Measurements from ENCODE around the gene NAA80. TPM values are rescaled to one million over a fixed set of nuclear protein-coding genes. Genes with fewer than 3 reads are reported as not detected.

NAA80 gene
- polyA plus RNA-seq, 1 donor: 6.3 TPM

DNA sequence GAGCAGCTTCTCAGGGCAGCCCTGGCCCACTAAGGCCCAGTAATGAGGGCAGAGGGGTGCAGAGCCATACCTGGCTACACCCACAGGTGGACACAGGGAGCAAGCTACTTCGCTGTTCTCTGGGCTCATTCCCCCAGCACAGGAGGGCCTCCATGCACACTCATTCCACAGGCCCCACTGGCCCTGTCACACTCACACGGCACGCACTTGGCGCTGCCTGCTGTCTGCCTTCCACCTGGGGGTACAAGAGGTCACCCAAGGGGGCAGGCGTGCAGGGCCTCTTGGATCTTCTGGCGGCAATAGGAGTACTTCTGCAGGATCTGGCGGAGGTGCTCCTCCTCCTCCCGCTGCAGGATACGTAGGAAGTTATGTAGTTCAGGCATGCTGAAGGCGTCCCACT, 31.1 kb upstream of the NAA80 start:
- no peak for DNase-seq (ENCODE audit: low read depth)

DNA sequence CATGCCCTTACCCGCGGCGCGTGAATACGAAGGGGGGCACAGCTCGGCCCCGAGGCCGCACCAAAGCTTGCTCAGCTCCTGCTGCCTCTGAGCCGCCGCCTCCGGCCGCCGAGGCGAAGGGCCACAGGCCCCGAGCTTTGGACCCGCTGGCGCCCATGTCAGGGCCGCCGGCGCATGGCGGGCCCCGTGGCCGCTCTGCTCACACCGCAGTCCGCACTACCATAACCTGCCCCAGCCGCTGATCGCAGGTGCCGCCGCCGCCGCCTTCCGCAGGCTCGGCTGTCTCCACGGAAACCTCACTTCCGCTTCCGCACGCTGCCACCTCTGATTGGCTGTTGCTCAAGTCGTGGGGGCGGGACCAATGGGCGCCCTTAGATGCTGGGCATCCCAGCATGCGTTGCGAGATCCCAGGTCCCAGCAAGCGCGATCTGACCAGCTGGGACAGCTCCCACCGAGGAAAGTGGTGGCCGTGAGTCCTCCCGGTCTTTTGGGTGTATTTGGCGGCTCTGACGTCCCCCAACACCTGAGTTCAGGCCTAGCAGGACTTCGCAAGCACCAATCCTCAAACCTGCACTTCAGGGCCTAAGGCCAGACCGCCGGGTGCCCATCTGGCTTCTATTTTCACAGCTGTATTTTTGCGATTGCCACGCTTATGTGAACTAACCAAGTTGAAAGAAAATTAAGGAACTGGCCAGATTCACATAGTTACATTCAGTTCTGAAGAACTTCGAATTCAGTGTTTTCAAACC, 28.9 kb upstream of the NAA80 start, which contains the start of gene TUSC2:
TSS of gene TUSC2 (minus strand) at position 281 of the 749 bp plus-strand sequence. CDS start at position 157, 124 bp downstream.
- DNase-seq (ENCODE audit: low read depth): peak; percentile 83

GRCh38 chr3:50327129-50327528, 27.9 kb upstream of the NAA80 start:
- DNase-seq (ENCODE audit: low read depth): no peak

GRCh38 chr3:50326182-50326541, 27.0 kb upstream of the NAA80 start:
- DNase-seq (ENCODE audit: low read depth): no peak

DNA sequence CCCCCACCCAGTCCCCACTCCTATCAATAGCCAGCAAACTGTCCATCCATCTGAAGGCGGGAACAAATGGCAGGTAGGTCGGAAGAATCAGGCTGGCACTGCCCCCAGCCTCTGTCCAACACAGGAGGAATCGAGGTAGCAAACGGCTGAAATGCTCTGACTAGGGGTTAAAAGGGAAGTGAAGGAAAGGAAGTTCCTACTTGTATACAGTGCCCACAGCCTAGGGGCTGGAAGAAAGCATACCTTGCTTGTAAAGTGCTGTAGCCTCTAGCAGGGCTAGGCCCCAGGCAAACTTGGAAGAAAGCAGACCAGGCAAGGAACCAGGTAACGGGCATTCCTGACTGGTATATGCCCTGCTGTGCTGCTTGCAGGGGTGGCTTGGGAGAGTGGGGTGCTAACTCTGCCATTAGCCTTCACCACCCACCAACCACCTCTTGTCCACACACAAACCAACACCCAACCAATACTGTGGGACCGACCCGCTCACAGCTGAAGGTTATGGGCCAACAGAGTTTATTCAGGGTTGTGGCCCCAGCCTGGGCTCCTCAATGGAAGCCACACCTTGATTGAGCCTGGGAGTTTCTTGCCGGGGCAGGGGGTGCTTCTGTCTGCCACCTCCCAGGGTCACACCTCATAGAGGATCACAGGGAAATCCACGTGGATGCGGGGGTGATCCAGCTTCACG, 26.4 kb upstream of the NAA80 start:
- DNase-seq (ENCODE audit: low read depth): no peak

- DNase-seq (ENCODE audit: low read depth): no peak
Observed at GRCh38 chr3:50325113-50325480, 25.9 kb upstream of the NAA80 start.

DNA sequence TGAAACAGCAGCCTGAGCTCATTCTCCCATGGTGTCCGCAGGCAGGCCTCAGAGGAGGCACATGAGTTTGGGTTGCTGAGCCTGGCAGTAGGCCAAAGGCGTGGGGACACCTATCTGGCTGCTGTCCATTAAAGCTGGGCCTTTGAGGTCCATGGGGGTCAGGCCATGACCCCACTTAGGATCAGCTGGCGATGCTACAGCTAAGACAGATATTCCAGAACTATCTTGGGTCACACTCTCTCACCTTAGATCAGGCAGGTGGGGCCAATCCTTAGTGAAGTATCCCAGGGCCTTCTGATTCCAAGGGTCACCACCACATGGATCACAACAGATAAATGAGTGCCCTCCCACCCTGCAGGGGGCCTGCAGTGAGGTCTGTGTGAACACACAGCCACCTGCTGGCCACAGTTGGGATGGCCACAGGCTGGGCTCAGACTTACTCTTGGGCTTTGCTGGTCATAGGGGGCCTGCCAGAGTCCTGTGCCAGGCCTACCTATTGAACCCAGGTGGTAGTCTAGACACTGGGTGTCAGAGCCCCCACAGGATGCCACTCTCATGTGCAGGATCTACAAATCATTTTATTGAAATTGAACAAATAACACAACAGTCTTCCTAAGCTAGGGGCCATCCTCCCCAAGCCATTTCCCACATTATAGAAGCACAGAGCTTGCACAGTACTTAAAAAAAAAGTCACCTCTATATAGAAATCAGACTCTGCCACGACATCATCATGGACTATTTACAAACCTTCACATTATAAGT, 25.3 kb upstream of the NAA80 start:
- DNase-seq (ENCODE audit: low read depth): no peak

GRCh38 chr3:50323614-50324199, 24.5 kb upstream of the NAA80 start:
- no peak for DNase-seq (ENCODE audit: low read depth)

DNA sequence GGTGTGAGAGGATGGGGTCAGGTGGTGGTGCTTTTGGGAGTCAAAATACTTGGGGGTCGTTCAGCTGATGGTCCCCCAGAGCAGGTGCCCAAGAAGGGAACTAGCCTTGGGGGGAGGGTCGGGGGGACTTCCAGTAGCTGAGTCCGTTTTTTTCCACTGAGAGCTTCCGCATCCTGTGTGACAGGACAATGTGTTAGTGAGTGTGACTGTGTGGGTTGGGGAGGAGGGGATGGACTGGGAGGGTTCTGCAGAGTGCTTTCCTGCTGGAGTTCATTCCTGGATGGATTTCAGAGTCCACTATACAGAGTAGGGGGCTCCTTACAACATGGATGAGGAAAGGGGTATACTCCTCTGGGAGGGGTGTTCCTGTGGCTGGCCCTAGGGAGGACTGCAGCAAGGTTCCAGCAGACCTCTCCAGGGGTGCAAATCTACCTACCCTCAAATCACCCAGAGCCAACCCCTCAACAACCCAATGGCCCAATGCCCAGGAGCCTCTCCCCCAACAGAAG, 23.9 kb upstream of the NAA80 start:
- no peak for DNase-seq (ENCODE audit: low read depth)

GRCh38 chr3:50322386-50323091, 23.3 kb upstream of the NAA80 start, which contains the start of gene HYAL2:
Gene HYAL2 (minus strand): TSS chr3:50322745. CDS start chr3:50320489, 2,256 bp downstream.
- DNase-seq (ENCODE audit: low read depth): no peak

DNA sequence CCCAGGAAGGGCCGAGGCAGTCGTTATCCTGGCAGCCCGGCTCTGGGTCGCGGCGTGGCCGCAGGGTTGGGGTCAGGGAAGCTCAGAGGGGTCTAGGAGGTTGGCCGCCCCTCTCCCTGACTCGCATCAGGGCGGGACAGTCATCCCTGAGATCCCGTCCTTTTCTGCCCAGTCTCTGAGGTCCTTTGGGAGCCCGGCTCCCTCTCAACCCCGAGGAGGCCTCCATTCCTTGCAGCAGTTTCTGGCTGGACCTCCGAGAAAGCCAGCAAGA, 22.8 kb upstream of the NAA80 start:
- no peak for DNase-seq (ENCODE audit: low read depth)

DNA sequence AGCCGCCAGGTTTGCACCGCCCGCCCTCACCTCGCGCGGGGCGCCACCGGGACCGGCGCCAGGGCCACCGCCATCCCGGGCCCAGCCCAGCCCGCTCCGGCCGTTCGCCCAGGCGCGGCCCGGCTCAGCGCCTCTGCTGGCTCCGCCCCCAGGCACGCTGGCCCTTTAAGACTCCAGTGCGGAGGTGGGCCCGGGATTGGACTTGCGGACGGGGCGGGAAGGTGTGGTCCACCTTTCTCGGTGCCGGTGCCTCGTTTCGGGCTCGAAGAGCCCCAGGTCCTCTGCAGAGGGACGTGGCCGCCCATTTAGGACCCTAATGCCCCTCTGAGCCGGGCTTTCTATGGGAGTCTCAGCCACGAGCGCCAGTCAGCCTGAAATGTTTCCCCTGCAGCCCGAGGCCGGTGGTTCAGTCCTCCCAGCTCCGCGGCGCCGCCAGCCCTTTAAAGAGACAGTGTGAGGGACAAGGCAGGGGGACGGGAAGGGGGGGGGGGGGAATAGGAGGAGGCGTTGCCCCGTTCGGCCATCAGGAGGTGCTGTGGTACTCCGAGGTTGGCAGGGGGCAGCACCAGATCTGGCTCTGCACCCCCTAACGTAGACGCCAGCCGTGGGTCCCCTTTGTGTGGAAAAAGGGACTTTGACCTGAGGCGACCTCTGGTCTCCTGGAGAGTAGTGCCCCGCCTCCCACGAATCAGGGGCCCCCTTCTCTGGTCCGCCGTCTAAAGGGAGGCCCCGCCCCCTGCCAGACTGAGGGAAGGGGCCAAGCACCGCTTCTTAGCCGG, 22.3 kb upstream of the NAA80 start:
- no peak for DNase-seq (ENCODE audit: low read depth)

DNA sequence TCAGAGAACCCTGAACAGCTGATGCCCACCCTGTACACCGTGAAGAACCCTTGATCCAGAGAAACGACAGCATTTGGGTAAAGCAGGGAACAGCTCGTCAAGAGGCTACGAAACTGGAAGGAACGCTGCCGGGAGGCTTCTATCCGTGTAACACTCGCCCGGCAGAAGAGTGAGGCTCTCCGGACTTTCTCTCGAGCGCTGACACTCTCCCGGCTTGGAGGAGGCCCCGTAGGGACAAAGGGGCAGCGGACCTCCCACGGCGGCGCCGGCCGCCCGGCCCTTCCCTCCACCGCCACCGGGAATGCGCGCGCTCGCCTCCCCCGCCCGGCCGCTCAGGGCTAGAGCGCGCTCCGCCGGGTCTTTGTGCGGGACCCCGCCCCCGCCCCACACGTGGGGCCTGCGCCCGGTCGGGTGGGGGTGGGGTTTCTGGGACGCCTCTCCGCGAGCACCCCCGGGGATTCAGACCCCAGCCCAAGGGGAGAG, 21.7 kb upstream of the NAA80 start:
- DNase-seq (ENCODE audit: low read depth): no peak

DNA sequence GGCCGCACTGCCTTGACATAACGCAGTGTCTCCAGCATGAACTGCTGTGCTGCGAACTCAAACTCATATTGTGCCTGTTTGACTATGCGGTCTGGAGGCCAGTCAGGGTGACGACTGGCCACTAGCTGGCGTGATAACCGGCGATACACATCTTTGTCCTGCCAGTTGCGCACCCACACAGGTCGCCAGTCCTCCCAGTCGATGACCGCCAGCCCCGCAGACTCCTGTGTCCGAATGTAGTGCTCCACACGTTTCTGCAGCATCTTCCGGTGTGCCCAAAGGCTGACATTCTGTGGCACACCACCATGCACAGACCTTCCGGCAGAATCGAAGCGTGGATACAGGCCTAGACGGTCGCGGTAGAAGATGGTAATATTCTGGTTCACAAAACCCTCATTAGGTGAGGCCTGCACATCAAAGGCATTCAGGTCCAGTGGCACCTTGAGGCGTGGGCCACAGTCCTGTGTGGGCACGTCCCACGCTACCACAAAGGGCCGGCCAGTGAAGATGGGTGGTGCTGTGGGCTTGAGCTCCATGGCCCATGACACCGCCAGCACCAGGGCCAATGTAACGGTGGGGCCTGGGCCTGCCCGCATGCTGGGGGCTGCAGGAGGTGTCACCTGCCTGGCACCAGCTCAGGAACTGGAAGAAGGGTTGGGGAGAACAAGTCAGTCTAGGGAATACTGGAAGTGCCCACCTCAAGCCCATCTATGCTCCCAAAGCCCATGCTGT, 20.9 kb upstream of the NAA80 start:
- no peak for DNase-seq (ENCODE audit: low read depth)

- no peak for DNase-seq (ENCODE audit: low read depth)
Observed at GRCh38 chr3:50319181-50319893, 20.1 kb upstream of the NAA80 start.

GRCh38 chr3:50318615-50319014, 19.4 kb upstream of the NAA80 start:
- DNase-seq (ENCODE audit: low read depth): no peak

DNA sequence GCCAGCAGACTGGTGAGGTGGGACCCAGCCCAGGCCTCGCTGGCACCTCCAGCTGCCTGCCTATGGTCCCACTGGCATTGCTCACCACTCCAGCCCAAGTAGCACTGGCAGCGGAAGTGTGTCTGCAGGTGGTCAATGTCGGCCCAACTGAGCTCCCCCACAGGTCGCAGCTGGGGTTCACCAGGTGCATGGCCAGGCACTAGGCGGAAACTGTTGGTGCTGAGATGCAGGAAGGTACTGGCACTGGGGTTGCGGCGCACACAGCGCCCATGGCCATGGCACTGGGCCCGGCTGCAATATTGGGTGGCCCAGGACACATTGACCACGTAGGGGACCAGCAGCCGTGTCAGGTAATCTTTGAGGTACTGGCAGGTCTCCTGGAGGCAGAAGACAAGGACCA, 19.0 kb upstream of the NAA80 start:
- no peak for DNase-seq (ENCODE audit: low read depth)

DNA sequence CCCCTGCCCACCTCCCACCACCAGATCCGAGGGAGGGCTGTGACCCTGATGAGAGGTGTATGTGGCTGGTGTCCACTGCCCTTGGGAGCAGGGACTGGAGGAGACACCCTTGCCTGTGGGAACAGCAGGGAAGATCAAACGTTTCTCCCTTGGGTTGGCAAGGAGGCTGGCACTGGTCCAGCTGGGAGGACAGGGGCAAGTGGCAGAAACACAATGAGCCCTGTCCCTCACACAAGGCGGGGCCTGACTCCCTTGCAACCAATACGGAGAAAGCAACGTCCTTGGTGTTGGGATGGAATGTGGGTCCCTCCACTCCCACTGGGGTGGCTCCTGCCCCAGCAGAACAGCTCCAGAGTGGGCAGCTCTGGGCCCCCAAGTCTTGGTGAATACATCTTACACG, 18.1 kb upstream of the NAA80 start:
- no peak for DNase-seq (ENCODE audit: low read depth)

- DNase-seq (ENCODE audit: low read depth): no peak
Observed at GRCh38 chr3:50316657-50317242, 17.5 kb upstream of the NAA80 start.
